ENCODE measurements around the gene BICC1. TPM values are rescaled to one million over a fixed set of nuclear protein-coding genes. Genes with fewer than 3 reads are reported as not detected.
A peak's percentile ranks its signal among the peaks of the same experiment; 100 is the strongest.

BICC1 gene
- total RNA-seq, 1 experiment from 2014 or later = 39.1 TPM

DNA sequence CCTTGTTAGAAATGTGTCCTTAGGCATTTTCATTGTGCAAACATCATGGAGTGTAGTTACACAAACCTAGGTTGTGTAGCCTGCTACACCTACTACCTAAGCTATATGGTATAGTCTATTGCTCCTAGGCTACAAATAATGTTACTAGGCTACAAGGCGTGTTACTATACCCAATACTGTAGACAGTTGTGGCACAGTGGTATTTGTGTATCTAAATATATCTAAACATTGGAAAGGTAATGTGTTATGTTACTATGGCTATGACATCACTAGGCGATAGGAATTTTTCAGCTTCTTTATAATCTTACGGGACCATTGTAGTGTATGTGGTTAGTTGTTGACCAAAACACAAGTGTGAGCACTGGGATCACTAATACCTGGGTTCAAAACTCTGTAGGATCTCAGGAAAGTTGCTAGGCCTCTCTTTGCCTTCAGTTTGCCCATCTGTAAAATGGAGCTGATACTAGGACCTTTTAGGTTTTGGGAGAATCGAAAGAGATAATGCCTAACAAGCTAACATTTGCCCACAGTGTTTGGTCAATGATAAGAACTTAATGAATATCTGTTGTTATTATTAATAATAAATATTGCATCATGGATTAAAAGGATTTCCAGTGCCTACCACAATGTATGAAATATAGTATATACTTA is 2.7 kb downstream of the BICC1 start:
- peak; percentile 61 for DNase-seq (ENCODE audit: low read depth)

DNA sequence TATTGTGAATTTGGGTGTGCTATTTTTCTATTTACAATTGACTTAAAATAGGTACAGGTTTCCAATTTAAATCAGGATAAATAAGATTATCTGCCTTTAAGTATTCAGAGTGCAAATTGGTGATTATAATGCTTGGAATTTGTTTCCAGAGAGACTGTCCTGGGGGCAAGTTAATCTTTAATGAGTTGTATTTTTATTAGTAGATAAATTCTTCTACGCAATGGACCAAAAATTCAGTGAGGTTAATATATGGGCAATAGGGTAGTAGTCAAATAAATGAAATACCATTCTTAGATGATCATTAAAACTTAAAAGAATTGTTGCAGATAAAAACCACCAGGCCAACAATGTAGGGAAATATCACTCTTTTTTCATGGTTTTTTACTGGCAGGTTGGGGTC is 3.4 kb downstream of the BICC1 start:
- peak; percentile 64 for DNase-seq (ENCODE audit: low read depth)

DNA sequence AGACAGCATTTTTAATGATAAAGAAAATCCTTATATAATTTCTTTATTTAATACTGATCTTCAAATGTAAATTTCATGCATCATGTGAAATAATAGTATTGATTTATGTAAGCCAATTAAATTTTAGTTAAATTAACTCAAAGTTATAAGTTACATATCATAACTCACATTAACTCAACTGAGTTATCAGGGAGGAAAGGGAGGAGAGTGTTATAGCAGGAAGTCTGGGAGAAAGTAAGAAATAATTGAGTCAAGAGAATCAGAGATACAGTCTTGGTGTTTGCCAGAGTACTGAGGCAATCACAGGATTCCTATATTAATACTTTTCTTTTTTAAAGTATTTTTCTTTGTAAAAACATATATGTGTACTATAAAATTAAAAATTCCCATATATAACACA is 4.0 kb downstream of the BICC1 start:
- no peak for DNase-seq (ENCODE audit: low read depth)

DNA sequence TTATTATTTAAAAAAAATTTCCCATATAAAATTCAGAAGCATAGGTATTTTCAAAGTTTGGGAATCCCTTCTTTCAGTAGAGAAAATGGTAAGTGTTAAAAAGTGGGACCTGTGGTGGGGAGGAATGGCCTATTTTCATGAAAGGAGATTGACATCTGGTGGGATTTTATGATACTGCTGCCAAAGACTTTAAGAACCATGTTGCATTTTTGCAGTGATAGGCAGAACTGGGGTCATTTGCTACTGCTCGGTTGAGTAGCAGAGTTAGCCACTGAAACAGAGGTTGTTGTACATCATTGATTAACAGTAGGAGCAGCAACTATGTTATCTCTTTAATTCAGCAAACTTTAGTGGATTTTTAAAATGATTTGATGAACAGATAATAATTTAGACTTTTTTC is 4.4 kb downstream of the BICC1 start:
- DNase-seq (ENCODE audit: low read depth) = peak; percentile 32

DNA sequence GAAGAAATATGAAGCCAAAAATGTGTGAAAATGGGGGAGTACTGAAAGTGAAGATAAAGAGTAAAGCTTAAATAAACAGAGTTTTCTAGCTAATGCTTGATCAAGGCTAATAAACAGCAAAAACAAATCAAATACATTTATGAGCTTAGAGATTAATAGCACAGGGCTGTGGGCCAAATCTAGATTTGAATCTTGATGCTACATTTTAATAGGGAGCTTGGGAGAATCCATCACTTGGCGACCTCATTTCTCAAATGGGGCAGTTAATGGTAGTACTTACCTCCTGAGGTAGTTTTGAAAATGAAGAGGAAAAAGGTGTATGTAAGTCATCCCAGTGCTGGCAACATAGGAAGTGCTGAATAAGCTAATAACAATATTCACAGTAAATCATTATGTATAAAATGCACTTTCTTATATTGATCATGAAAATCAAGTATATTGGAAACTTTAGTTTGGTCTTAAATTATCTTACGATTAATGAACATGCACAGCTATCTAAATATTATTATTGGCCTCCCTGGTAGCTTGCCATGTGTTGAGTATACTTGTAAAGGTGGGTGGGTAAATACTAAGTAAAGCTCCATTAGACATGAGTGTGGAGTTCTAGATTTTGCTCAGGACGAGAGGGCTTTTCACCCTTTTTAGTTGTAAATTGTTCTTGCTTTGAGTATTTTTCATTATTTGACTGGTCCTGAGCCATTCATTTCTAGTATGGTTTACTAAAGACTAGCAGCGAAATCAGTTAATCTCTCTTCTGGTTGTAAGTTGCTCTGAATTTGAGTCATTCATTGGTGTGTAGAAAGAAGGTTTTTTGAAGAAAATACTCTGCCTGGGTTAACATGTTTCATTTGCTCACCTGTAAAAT is 5.1 kb downstream of the BICC1 start:
- peak; percentile 13 for DNase-seq (ENCODE audit: low read depth)

DNA sequence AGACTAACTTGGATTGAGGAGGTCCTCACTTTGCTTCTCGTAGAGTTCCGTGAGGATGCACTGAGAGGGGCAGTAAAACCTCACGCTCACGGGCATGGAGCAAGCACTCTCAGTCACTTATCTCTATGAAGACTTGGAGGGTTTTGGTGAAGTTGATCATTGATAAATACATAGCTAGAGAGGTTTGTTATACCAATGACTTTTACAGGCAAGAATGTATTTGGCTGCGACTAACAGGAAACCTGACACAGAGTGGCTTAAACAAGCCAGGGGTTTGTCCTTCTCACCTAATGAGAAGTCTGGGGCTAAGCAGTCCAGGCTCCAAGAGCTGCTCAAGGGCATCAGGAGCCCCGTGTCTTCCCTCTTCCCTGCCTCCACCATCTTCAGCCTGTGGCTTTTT is 6.1 kb downstream of the BICC1 start:
- peak; percentile 59 for DNase-seq (ENCODE audit: low read depth)

DNA sequence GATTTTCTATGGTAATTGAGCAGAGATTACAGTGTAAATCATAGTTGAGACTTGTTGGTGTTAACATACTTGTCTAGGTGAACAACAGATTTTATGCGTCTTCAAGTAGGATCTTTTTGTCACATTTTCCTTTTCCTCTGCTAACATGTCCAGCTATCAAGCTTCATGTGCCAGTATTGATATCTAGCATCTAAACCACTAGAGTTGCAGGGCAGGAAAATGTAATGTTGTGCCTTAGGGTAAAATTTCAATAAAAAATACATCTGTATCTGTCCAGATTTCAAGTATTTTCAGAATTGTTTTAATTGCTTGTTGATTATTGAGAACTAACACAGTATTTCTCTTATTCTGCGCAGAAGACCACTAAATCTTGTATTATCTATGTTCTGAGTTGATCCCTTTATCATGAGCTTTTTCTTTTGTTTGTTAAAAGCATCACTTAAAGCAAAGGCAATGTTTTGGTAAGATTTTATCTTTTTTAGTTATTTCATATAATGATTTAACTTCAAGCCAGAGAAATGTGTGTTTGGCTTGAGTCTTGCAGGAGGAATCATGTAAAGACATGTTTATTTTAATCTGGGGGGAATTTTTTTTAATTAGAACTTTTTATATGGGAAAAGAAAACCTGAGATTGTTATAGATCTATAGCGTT is 16.5 kb downstream of the BICC1 start:
- DNase-seq (ENCODE audit: low read depth) = no peak

DNA sequence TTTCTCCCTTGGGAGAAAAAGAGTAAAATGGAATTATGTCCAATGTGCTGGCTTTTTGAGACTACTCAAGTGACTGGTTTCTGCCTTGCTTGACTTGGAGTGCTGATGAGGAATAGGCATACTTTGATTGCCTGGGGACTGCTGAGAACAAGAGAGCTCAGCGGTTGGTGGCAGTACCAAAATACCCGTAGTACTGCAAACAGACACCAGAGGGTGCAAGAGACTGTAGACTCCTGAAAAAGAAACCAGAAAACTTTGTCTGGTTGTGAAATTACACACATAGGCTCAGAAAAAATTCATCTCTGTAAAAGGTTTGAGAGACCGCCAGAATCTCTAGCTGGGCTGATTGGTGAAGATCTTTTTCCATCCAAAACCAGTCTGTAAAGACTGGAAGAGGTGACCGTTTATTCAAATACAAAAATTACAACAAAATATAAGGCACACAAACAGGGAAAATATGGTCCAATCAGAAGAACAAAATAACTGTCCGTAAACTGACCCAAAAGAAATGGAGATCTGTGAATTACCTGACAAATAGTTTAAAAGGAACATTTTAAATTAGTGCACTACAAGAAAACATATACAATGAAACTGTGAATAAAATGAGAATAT is 18.5 kb downstream of the BICC1 start:
- peak; percentile 69 for DNase-seq (ENCODE audit: low read depth)

DNA sequence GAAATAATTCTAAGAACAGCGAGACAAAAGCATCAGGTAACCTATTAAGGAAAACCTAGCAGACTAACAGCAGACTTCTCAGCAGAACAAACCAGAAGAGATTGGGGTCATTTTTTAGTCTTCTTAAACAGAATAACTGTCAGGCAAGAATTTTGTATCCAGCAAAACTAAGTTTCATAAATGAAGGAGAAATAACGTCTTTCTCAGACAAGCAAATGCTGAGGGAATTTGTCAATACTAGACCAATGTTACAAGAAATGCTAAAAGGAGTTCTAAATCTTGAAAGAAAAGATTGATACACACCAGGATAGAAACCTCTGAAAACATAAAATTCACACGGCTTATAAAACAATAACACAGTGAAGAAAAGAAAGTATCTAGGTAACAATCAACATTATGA is 22.6 kb downstream of the BICC1 start:
- DNase-seq (ENCODE audit: low read depth) = no peak

DNA sequence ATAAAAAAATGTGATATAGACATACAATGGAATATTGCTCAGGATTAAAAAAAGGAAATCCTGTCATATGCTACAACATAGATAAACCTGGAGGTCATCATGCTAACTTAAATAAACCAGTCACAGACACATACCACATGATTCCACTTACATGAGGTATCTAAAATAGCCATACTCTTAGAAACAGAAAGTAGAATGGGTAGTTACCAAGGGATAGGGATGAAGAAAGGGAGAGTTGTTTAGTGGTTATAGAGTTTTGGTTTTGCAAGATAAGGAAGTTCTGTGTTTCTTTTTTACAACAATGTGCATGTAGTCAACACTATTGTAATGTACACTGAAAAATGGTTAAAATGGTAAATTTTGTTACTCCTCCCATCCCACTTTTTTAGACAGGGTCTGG is 30.5 kb downstream of the BICC1 start:
- DNase-seq (ENCODE audit: low read depth) = no peak

DNA sequence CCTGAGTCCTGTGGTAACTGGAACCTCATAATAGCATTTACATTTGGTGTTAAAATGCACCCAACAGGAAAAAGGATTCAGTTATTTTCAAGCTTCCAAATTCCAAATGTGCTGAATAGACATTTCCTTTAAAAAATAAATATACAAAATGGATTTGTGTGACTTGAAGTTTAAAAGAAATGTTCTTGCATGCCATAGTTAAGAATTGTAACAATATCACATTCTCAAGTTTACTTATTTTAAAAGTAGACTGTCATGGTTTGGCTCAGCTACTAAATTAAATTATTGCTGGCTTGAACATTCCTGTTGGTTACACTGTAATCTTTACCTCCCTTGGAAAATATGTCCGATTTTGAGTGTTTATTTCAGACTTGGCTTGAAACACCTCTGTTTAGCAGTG is 31.5 kb downstream of the BICC1 start:
- no peak for DNase-seq (ENCODE audit: low read depth)

DNA sequence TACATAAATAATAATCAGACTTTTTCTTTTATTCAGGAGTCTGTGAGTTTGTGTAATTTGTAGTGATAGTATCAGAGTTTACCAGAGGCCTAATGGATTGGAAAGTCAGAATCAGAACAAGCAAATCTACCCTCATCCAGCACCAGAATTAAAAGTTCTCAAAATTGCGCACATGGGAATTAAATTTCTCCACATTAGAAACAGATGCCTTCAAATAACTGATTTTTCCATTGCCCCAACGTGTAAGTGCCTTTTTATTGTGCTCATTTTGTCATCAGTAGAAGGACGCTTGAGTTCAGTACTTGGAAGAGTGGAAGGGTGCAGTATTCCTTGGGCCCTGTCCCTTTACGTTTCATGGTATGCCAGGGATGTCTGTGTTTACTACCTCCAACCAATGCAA is 32.8 kb downstream of the BICC1 start:
- DNase-seq (ENCODE audit: low read depth) = no peak

DNA sequence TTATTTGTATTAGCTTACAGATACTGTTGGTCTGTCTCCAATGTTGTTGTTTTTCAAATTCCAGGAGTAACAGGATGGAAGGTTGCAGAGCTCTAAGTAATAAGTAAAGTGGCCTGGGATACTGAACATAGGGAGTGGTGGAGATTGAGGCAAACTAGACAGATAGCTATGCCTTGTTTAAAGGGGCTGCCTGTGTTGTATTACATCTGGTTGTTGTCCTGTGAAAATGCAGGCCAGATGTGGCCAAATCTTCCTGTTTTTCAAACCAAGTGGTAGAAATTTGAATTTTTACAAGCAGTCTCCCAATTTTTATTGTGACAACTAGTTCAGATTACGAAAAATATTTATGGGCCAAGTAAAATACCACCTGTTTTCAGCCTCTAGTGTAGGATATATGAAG is 33.5 kb downstream of the BICC1 start:
- DNase-seq (ENCODE audit: low read depth) = no peak

DNA sequence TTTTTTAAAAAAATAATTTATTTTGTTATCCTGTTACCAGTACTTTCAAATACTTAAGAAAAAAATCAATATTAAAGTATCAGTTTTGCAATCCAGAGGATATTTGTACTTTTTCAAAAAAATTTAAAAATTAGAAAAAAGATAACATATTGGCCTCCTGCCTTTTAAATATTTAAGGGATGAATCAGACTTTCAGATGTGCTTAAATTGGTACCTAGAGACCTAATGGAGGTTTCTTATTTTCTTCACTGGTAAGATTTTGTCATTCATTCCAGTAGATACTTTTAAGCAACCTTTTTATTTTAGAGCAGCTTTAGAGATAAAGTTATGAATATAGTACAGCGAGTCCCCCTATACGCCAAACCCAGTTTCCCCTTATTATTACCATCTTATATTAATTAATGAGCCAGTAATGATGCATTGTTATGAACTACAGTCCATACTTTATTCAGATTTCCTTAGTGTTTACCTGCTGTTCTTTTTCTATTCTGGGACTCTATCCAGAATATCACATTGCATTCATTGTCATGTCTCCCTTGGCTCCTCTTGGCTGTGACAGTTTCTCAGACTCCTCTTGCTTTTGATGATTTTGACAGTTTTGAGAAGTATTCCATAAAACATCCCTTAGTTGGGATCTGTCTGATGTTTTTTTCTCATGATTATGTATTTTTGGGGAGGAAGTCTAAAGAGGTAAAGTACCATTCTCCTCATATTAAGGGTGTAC is 34.2 kb downstream of the BICC1 start:
- DNase-seq (ENCODE audit: low read depth) = no peak

DNA sequence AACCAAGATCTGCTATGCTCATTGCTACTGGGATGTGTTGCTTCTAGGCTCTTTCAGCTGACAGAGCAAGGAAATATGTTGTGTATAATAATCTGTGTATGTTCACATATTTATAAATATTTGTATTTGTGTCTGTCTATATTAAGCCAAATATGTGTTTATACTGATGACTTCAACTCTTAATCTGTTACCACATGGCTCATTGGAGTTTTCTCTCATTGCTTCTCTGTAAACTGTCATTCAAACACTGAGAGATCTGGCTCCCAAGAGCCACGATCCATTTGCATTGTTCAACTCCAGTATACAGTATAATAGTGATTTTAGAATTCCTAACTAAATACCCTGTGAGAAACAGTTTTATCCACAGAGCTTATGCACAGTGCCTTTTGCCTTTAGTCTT is 35.3 kb downstream of the BICC1 start:
- DNase-seq (ENCODE audit: low read depth) = no peak

DNA sequence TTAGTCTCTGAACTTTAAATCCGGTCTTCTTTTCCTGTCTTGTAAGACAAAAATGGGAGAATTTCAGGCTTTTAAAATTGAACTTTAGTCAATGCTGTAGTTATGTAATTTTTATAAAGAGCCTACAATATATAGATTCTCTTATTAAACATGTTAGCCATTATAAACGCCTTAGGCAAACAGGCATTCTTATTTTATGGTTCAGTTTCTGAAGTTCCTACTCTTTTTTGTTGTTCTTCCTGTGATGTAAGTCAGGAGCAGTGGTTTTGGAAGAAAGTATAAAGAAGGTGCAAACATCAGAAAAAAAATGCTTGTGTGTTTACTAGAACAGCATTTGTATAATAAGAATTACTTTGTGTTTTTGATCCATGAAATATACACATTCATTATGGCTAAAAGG is 41.6 kb downstream of the BICC1 start:
- peak; percentile 63 for DNase-seq (ENCODE audit: low read depth)

DNA sequence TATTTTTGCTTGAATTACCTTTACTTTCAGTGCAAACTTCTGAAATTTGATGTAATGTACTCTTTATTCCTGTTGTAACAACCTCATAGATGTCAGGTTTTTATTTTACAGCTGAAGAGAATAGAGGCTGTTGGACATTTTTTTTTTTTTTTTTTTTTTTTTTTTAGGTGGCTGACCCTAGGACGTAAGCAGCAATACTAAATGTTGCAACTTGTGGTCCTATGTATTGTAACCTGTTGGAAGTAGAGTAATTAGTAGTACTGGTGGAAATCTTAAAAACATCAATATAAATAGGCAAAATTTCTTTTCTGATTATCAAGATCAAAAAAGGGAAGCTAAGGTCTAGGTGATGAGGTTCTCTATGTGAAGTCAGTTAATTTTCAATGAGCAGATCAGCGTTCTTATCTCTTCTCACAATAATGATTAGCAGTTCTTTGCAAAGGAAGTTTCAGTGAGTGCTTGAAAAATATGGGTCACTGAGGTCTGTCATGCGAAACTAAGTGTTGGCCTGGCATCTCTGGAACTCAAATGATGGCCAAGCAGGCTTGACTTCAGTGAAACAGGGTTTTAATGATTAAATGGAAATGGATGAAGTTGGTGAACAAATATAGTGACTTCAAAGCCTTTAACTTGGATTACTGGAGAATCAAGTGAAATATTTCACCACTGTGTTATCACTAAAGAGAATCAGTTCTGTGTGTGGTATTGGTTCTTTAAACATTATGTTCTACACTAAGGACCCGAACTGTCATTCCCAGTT is 42.7 kb downstream of the BICC1 start:
- no peak for DNase-seq (ENCODE audit: low read depth)

DNA sequence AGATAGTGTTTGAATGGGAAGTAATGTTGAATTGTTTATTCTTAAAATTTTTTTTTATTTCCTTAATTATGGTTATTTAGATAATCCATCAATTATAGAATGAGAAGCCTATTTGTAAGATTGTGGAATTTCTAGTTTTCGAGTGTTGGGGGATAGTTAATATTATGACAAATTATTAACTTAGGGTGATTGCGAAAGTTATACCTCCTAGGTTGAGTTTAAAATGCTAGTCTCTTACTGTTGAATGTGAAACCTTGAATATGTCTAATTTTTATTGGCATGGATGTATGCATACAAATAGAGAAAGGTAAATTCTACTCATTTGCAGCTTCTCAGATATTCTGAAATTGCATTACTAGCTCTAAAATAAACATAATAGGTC is 43.2 kb downstream of the BICC1 start:
- no peak for DNase-seq (ENCODE audit: low read depth)

DNA sequence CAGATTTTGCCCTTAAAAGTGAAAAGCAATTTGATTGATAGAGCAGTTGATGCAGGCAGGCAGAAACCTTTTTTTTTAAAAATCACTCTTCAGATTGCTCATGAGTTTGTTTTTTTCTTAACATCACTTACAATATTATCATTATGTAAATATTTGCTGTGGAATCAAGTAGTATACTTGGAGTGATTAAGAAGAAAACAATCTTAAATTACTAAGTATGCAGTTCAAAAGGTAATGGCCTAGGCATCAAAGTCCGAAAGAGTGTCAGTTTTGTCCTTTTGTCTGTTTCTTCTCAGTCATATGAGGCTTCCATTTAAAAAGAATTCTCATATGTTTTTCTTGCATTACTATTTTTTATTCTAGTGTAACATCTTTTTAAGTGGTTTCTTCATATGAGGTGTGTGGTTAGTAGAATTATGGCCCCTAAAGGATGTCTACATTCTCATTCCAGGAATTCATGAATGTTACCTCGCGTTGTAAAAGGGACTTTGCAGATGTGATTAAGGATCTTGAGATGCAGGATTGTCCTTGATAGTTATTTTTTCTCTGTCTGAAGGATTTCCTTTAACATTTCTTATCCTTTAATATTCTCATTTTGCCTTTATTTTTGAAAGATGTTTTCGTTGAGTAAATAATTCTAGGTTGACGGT is 44.0 kb downstream of the BICC1 start:
- no peak for DNase-seq (ENCODE audit: low read depth)

DNA sequence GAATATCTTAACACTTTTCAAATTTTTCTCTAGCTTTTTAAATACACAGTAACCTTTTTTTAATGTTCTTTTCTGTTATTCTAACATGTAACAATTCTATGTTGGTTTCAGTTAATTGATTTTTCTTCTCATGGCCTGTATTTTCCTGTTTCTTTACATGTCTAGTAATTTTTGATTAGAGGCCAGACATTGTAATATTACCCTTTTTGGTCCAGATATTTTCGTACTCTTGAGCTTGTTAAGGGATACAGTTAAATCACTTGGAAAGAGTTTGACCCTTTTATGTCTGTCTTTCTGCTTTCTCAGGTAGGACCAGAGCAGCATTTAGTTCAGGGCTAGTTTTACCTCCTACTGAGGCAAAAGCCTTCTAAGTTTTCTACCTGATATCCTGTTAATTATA is 45.0 kb downstream of the BICC1 start:
- no peak for DNase-seq (ENCODE audit: low read depth)

DNA sequence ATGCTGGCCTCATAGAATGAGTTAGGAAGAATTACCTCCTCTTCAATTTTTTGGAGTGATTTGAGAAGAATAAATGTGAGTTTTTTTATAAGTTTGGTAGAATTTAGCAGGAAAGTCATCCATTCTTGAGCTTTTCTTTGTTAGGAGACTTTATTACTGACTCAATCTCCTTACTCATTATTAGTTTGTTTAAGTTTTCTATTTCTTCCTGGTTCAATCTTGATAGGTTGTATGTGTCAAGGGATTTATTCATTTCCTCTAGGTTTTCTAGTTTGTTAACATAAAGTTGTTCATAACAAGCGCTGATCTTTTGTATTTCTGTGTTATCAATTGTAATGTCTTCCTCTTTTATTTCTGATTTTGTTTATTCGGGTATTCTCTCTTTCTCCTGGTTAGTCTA is 47.4 kb downstream of the BICC1 start:
- no peak for DNase-seq (ENCODE audit: low read depth)

Measured in M059J (cell line).